ENCODE results near the gene C1orf94.

C1orf94 gene

GRCh38 chr1:34268311-34268954 is 91.7 kb downstream of the C1orf94 start:
- no peak for DNase-seq
- H4K8ac ChIP-seq (ENCODE audit: low read length) = no peak overlapping the region
- no peaks in the 10 kb centered on the region for H3K36me3 ChIP-seq (ENCODE audit: control insufficient read depth in 1 of 2, insufficient read depth in 2 of 2, low read depth in 1 of 2, low read length in 2 of 2)
- no peak overlapping the region for H2BK12ac ChIP-seq (ENCODE audit: low read length in 2 of 2)
- no peak overlapping the region for H4K91ac ChIP-seq (ENCODE audit: low read length)
- no peak overlapping the region for H2AFZ ChIP-seq (ENCODE audit: low read depth, low read length)
- H2AK5ac ChIP-seq (ENCODE audit: low read length, severe bottlenecking) = no peak overlapping the region
- H3K14ac ChIP-seq (ENCODE audit: low read length in 2 of 2) = no peak overlapping the region
- no peak overlapping the region for H3K27ac ChIP-seq (ENCODE audit: low read length, poor library complexity, severe bottlenecking)
- H3K27me3 ChIP-seq (ENCODE audit: control insufficient read depth in 1 of 2, insufficient read depth in 1 of 2, low read length in 2 of 2) = peaks cover 0 to 76% of the 10 kb centered on the region in 2 experiments
- no peaks in the 10 kb centered on the region for H3K4me1 ChIP-seq (ENCODE audit: control insufficient read depth, insufficient read depth, low read depth, low read length)
- H3K9ac ChIP-seq (ENCODE audit: low read length) = no peak overlapping the region
- no peak overlapping the region for H3K4me3 ChIP-seq (ENCODE audit: insufficient read depth in 1 of 2, low read depth in 1 of 2, low read length in 2 of 2)
- no peak overlapping the region for H2BK5ac ChIP-seq (ENCODE audit: low read depth, low read length, poor library complexity, severe bottlenecking)
- H3K9me3 ChIP-seq (ENCODE audit: control insufficient read depth, low read length) = no peaks in the 10 kb centered on the region
- no peak overlapping the region for H3K18ac ChIP-seq (ENCODE audit: low read depth in 1 of 2, low read length in 2 of 2)
- no peaks in the 10 kb centered on the region for H3K79me1 ChIP-seq (replicated peaks; ENCODE audit: low read length, poor library complexity, severe bottlenecking)
- WGBS = 49% methylated on average over 5 of the region's 5 CpGs
- H2BK15ac ChIP-seq (ENCODE audit: low read depth, poor library complexity, severe bottlenecking) = no peak overlapping the region
- no peak overlapping the region for H3K23ac ChIP-seq (ENCODE audit: low read length in 2 of 2)
- no peak overlapping the region for H3K4ac ChIP-seq (ENCODE audit: low read depth in 1 of 2, low read length in 2 of 2)
- no peak overlapping the region for H2BK120ac ChIP-seq (ENCODE audit: low read depth, low read length)
- no peak overlapping the region for H3K4me2 ChIP-seq (ENCODE audit: low read length, poor library complexity, severe bottlenecking)

Measured in mesenchymal stem cell (in vitro differentiated cells and primary cell).